Activated T-cell treated with anti-CD3 and anti-CD28 coated beads, Interleukin-2, amount 50 U/mL, for 72 hours (primary cell): ENCODE measurements around the gene AHCYL2. TPM values are rescaled to one million over a fixed set of nuclear protein-coding genes. Genes with fewer than 3 reads are reported as not detected.
A peak's percentile ranks its signal among the peaks of the same experiment; 100 is the strongest.
"Not testable (repeated sequence)": the region's sequence is repeated elsewhere in the genome, so short reads cannot be mapped to it uniquely, and the experiment has no call there.

ENCODE experiments used
- ATAC-seq, 2 donors: fragments of 150-1000 bp; cut with Tn5 transposase; replicated peaks in 1 of 2; 2 replicates each; pipeline ENCODE4 v1.10.0; 2021; ENCODE audit warnings: moderate library complexity in 2 of 2, mild to moderate bottlenecking in 1 of 2
- DNase-seq, 2 donors: peaks; one replicate each; pipeline ENCODE4 v3.0.0; 2021 to 2022; ENCODE audit warnings: mixed read lengths in 1 of 2
- H3K27ac Mint-ChIP-seq: one replicate; pipeline ENCODE4 v1.8.0; 2022; ENCODE audit warnings: mild to moderate bottlenecking, moderate library complexity, mixed read lengths
- H3K27me3 Mint-ChIP-seq: one replicate; pipeline ENCODE4 v1.8.0; 2022; ENCODE audit warnings: low read depth, mixed read lengths
- H3K36me3 Mint-ChIP-seq, 2 donors: one replicate each; pipeline ENCODE4 v1.8.0; 2022; ENCODE audit warnings: mixed read lengths in 2 of 2, mild to moderate bottlenecking in 1 of 2; ENCODE audit not compliant: insufficient read depth in 2 of 2
- H3K4me1 Mint-ChIP-seq: one replicate; pipeline ENCODE4 v1.8.0; 2022; ENCODE audit warnings: low read depth, mixed read lengths
- H3K4me3 Mint-ChIP-seq, 2 donors: one replicate each; pipeline ENCODE4 v1.8.0; 2022; ENCODE audit warnings: mild to moderate bottlenecking in 2 of 2, mixed read lengths in 2 of 2, moderate library complexity in 2 of 2
- H3K9me3 Mint-ChIP-seq, 2 donors: one replicate each; pipeline ENCODE4 v1.8.0; 2022; ENCODE audit warnings: mixed read lengths in 2 of 2
- total RNA-seq, 2 donors: library from RNA; stranded (reverse); gene quantifications; one replicate each; pipeline ENCODE4 v1.2.3, GENCODE V29; 2022

The AHCYL2 gene
- total RNA-seq, 2 donors from 2014 or later = 40.8 to 44.8 TPM

DNA sequence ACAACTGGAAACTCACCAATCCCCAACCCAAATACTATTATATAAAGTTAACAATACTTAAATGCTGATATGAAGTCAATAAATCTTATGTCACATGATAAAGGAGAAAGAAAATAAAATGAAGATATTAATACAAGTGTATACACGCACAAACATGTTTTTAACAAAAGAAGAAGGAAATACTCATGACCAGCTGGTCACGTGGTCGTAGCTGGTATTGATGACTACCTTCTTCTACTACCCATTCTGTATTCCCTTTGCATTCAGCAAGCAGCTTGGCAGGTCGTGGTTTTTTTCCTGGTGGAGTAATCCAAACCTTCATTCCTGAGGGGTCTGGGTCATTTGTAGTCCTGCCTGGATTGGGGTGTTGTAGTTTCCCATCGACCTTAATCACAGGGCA is 219.9 kb downstream of the AHCYL2 start:
- peaks cover 51 to 66% of the 10 kb centered on the region in 2 donors for H3K36me3 Mint-ChIP-seq
- ATAC-seq = not testable (repeated sequence)

GRCh38 chr7:129446925-129447324 is 222.1 kb downstream of the AHCYL2 start:
- peaks cover 53 to 72% of the 10 kb centered on the region in 2 donors for H3K36me3 Mint-ChIP-seq
- not testable (repeated sequence) for H3K27ac Mint-ChIP-seq, ATAC-seq, H3K4me1 Mint-ChIP-seq, DNase-seq, H3K27me3 Mint-ChIP-seq, H3K4me3 Mint-ChIP-seq, H3K9me3 Mint-ChIP-seq

More for the DNA sequence above, 219.9 kb downstream of the AHCYL2 start:
- peaks cover 10% of the 10 kb centered on the region for H3K4me1 Mint-ChIP-seq
- H3K27ac Mint-ChIP-seq, H3K9me3 Mint-ChIP-seq, H3K4me3 Mint-ChIP-seq, H3K27me3 Mint-ChIP-seq, DNase-seq: not testable (repeated sequence)

DNA sequence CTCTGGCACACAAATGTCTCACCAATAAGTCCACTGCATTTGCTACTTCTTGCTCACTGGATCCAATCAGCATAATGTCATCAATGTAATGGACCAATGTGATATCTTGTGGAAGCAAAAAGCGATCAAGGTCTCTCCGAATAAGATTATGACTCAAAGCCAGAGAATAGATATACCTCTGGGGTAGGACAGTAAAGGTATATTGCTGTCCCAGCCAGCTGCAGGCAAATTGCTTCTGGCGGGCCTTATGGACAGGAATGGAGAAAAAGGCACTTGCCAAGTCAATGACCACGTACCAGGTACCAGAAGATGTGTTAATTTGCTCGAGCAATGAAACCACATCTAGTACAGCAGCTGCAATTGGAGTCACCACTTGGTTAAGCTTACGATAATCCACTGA is 222.6 kb downstream of the AHCYL2 start:
- not testable (repeated sequence) for H3K27ac Mint-ChIP-seq, H3K4me3 Mint-ChIP-seq, H3K9me3 Mint-ChIP-seq, ATAC-seq, DNase-seq, H3K4me1 Mint-ChIP-seq, H3K27me3 Mint-ChIP-seq
- peaks cover 55 to 74% of the 10 kb centered on the region in 2 donors for H3K36me3 Mint-ChIP-seq

DNA sequence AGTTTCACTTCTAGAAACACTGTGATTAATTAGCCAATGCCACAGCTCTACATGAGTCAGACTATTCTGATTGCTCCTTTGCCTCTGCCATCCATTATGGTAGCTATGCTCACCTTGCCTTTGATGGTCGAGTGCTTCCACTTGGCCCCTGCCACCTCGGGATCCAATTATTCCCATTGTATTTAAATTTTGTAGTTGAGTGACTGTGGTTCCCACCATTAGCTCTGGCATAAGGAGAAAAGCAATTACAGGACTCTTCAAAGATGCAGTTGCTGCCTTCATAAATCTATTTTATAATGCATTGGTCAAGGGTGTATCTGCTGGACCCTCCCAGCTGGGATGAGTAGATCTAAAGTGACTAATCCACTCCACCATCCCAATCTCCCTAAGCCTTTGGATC is 223.8 kb downstream of the AHCYL2 start:
- H3K36me3 Mint-ChIP-seq = peaks cover 59 to 76% of the 10 kb centered on the region in 2 donors
- not testable (repeated sequence) for ATAC-seq

DNA sequence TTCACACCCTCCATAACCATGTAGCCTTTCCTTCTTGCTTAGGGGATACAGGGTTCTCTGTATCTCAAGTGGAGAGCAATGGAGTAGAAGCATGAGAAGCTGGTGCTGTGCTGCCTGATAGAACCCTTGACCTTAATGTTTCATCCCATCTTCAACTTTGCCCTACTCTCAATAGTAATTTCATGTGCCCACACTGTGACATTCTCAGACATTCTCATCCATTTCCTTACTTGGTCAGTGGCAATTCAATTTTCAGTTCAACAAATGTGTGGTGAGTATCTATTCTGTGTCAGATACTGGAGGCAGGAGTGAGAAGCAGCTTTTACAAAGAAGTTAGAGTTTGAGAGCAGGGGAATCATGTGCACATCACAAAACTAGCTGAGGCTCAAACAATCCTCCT is 225.5 kb downstream of the AHCYL2 start:
- Mint-ChIP-seq H3K36me3 (peaks cover 58 to 76% of the 10 kb centered on the region in 2 donors), H3K4me1 (no peaks in the 10 kb centered on the region), H3K4me3 (no peak overlapping the region), H3K27ac (no peak overlapping the region), H3K27me3 (no peaks in the 10 kb centered on the region), H3K9me3 (peaks cover 0 to 5% of the 10 kb centered on the region in 2 donors)
- no peak for DNase-seq
- ATAC-seq = no peak

More for the DNA sequence above, 223.8 kb downstream of the AHCYL2 start:
- H3K27ac Mint-ChIP-seq, H3K27me3 Mint-ChIP-seq, H3K9me3 Mint-ChIP-seq, DNase-seq, H3K4me1 Mint-ChIP-seq, H3K4me3 Mint-ChIP-seq: not testable (repeated sequence)

- DNase-seq (no peak), ATAC-seq (no peak)
- Mint-ChIP-seq H3K4me3 (no peak overlapping the region), H3K9me3 (no peaks in the 10 kb centered on the region), H3K4me1 (no peaks in the 10 kb centered on the region), H3K36me3 (peaks cover 48 to 64% of the 10 kb centered on the region in 2 donors), H3K27me3 (no peaks in the 10 kb centered on the region), H3K27ac (no peak overlapping the region)
Observed at GRCh38 chr7:129452589-129453231, 227.9 kb downstream of the AHCYL2 start.

DNA sequence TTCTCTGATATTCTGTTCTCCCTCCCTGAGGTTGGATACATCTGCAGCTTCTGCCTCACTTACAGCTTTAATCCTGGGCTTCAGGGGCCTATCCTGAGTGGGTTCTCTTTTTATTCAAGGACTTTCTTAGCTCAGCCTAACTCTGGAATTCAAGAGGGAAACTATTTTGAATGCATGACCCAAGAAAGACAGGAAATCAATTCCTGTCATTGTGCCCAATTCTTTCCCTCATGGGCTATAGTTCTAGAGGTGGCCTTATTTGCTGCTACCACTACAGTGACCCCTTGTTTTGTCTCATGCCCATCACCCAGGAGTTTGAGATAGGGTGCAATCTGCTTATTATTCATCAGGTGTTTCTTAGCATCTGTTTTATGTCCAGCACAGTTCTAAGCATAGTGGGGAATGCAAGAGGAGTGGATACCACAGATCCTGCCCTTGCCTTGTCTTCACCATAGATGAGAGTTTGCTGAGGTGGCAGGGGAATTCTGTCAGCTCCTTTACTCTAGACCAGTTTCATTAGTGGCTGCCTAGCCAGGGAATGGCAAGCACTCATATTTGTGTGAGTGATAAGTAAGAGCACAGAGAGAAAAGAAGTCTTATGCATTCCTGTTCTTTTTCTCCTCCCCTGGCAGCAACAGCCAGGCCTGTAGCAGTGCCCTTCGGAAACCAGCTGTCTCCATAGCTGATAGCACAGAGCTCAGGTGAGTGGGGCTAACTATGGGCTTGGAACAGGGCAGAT is 228.8 kb downstream of the AHCYL2 start:
- peaks cover 44 to 63% of the 10 kb centered on the region in 2 donors for H3K36me3 Mint-ChIP-seq
- no peaks in the 10 kb centered on the region for H3K27me3 Mint-ChIP-seq
- no peak for ATAC-seq

GRCh38 chr7:129454249-129454551 is 229.4 kb downstream of the AHCYL2 start:
- Mint-ChIP-seq H3K9me3 (no peaks in the 10 kb centered on the region), H3K36me3 (peaks cover 39 to 58% of the 10 kb centered on the region in 2 donors)

More for the DNA sequence above, 228.8 kb downstream of the AHCYL2 start:
- Mint-ChIP-seq H3K9me3 (no peaks in the 10 kb centered on the region), H3K4me3 (no peak overlapping the region), H3K4me1 (no peaks in the 10 kb centered on the region), H3K27ac (no peak overlapping the region)
- DNase-seq = no peak

GRCh38 chr7:129456421-129456820 is 231.6 kb downstream of the AHCYL2 start:
- Mint-ChIP-seq H3K4me3 (no peak overlapping the region), H3K27me3 (no peaks in the 10 kb centered on the region), H3K36me3 (peaks cover 27 to 40% of the 10 kb centered on the region in 2 donors), H3K4me1 (no peaks in the 10 kb centered on the region), H3K27ac (no peak overlapping the region), H3K9me3 (no peaks in the 10 kb centered on the region)
- DNase-seq (no peak), ATAC-seq (no peak)

More at GRCh38 chr7:129454249-129454551, 229.4 kb downstream of the AHCYL2 start:
- no peak for ATAC-seq
- no peak overlapping the region for H3K4me3 Mint-ChIP-seq
- H3K4me1 Mint-ChIP-seq = no peaks in the 10 kb centered on the region
- peak overlapping the region; percentile 56 for H3K27ac Mint-ChIP-seq
- DNase-seq = no peak
- H3K27me3 Mint-ChIP-seq = no peaks in the 10 kb centered on the region

DNA sequence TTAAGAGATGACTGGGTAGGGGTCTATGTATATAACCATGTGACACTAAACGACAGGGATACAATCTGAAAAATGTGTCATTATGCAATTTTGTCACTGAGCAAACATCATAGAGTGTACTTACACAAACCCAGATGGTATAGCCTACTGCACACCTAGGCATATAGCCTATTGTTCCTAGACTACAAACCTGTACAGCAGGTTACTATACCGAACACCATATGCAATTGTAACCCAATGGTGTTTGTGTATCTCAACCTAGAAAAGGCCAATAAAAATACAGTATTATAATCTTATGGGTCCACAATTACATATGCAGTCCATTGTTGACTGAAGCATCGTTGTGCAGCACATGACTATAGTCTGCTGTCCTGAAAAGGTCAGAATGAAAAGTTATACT is 232.3 kb downstream of the AHCYL2 start:
- no peaks in the 10 kb centered on the region for H3K4me1 Mint-ChIP-seq
- ATAC-seq (no peak), DNase-seq (no peak)
- H3K9me3 Mint-ChIP-seq = no peaks in the 10 kb centered on the region
- H3K27ac Mint-ChIP-seq = no peak overlapping the region
- H3K4me3 Mint-ChIP-seq = no peak overlapping the region
- H3K36me3 Mint-ChIP-seq = peaks cover 23 to 33% of the 10 kb centered on the region in 2 donors
- no peaks in the 10 kb centered on the region for H3K27me3 Mint-ChIP-seq

DNA sequence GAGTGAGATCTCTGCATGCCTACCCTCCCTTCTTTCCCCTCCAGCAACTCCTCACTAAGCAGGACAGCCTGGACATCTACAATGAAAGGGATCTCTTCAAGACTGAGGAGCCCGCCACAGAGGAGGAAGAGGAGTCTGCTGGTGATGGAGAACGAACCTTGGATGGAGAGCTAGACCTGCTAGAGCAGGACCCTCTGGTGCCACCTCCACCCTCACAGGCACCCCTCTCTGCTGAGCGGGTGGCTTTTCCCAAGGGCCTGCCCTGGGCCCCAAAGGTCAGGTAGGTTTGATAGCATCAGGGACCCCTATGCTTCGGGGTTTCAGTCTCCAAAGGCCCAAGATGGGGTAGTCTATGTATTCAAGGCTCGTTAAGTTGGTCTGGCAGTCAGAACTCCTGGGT is 233.3 kb downstream of the AHCYL2 start:
- ATAC-seq = no peak
- Mint-ChIP-seq H3K4me1 (no peaks in the 10 kb centered on the region), H3K27me3 (no peaks in the 10 kb centered on the region), H3K36me3 (peaks cover 21 to 33% of the 10 kb centered on the region in 2 donors), H3K4me3 (no peak overlapping the region), H3K27ac (no peak overlapping the region), H3K9me3 (no peaks in the 10 kb centered on the region)
- no peak for DNase-seq

GRCh38 chr7:129461809-129462208 is 237.0 kb downstream of the AHCYL2 start:
- DNase-seq = no peak
- Mint-ChIP-seq H3K9me3 (no peaks in the 10 kb centered on the region), H3K27me3 (no peaks in the 10 kb centered on the region), H3K4me3 (no peak overlapping the region), H3K4me1 (no peaks in the 10 kb centered on the region), H3K36me3 (peaks cover 10 to 19% of the 10 kb centered on the region in 2 donors), H3K27ac (no peak overlapping the region)
- ATAC-seq = no peak

- no peaks in the 10 kb centered on the region for H3K9me3 Mint-ChIP-seq
- no peaks in the 10 kb centered on the region for H3K4me1 Mint-ChIP-seq
- H3K36me3 Mint-ChIP-seq = peaks cover 10 to 21% of the 10 kb centered on the region in 2 donors
- no peak overlapping the region for H3K27ac Mint-ChIP-seq
- DNase-seq (no peak), ATAC-seq (no peak)
- H3K27me3 Mint-ChIP-seq = no peaks in the 10 kb centered on the region
- H3K4me3 Mint-ChIP-seq = no peak overlapping the region
Observed at GRCh38 chr7:129462420-129462819, 237.6 kb downstream of the AHCYL2 start.
